Measurements from ENCODE around the gene BOC. TPM values are rescaled to one million over a fixed set of nuclear protein-coding genes. Genes with fewer than 3 reads are reported as not detected.

Gene BOC
- total RNA-seq, 1 donor from 2014 or later: 0.33 TPM

- CTCF ChIA-PET: no interaction called here
- Mint-ChIP-seq H3K9me3 (no peaks in the 10 kb centered on the region), H3K4me3 (no peak overlapping the region), H3K36me3 (ENCODE audit: low read depth) (no peaks in the 10 kb centered on the region), H3K4me1 (peaks cover 26% of the 10 kb centered on the region), H3K27me3 (no peaks in the 10 kb centered on the region), H3K27ac (no peak overlapping the region)
- POLR2A ChIA-PET: no interaction called here
- intact Hi-C loops (cut with micrococcal nuclease): no loop called here
- TF ChIP-seq, protein P1, sequence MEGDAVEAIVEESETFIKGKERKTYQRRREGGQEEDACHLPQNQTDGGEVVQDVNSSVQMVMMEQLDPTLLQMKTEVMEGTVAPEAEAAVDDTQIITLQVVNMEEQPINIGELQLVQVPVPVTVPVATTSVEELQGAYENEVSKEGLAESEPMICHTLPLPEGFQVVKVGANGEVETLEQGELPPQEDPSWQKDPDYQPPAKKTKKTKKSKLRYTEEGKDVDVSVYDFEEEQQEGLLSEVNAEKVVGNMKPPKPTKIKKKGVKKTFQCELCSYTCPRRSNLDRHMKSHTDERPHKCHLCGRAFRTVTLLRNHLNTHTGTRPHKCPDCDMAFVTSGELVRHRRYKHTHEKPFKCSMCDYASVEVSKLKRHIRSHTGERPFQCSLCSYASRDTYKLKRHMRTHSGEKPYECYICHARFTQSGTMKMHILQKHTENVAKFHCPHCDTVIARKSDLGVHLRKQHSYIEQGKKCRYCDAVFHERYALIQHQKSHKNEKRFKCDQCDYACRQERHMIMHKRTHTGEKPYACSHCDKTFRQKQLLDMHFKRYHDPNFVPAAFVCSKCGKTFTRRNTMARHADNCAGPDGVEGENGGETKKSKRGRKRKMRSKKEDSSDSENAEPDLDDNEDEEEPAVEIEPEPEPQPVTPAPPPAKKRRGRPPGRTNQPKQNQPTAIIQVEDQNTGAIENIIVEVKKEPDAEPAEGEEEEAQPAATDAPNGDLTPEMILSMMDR (IDR thresholded peaks at IDR 0.05): no peak
- ATAC-seq (ENCODE audit: low read depth): no peak
- no peak for DNase-seq
These were observed 61.7 kb downstream of the BOC start for GRCh38 chr3:113273011-113273410.

GRCh38 chr3:113273604-113274378 lies 62.4 kb downstream of the BOC start:
- DNase-seq (no peak), ATAC-seq (ENCODE audit: low read depth) (no peak)
- CTCF ChIA-PET: no interaction called here
- Mint-ChIP-seq H3K27me3 (no peaks in the 10 kb centered on the region), H3K9me3 (no peaks in the 10 kb centered on the region), H3K27ac (no peak overlapping the region), H3K4me3 (no peak overlapping the region), H3K36me3 (ENCODE audit: low read depth) (no peaks in the 10 kb centered on the region), H3K4me1 (peaks cover 32% of the 10 kb centered on the region)
- intact Hi-C loops (cut with micrococcal nuclease): no loop called here
- TF ChIP-seq, protein P1 (IDR thresholded peaks at IDR 0.05): no peak
- POLR2A ChIA-PET: no interaction called here

GRCh38 chr3:113274425-113275257 lies 63.3 kb downstream of the BOC start:
- DNase-seq (no peak), ATAC-seq (ENCODE audit: low read depth) (no peak)
- Mint-ChIP-seq H3K9me3 (no peaks in the 10 kb centered on the region), H3K36me3 (ENCODE audit: low read depth) (no peaks in the 10 kb centered on the region), H3K4me3 (no peak overlapping the region), H3K27ac (no peak overlapping the region), H3K4me1 (peaks cover 32% of the 10 kb centered on the region), H3K27me3 (no peaks in the 10 kb centered on the region)
- TF ChIP-seq, protein P1 (IDR thresholded peaks at IDR 0.05): no peak
- ChIA-PET POLR2A (no interaction called here), CTCF (no interaction called here)
- intact Hi-C loops (cut with micrococcal nuclease): no loop called here

GRCh38 chr3:113275258-113275556 lies 63.9 kb downstream of the BOC start:
- no peak for DNase-seq
- H3K36me3 Mint-ChIP-seq (ENCODE audit: low read depth): no peaks in the 10 kb centered on the region
- H3K9me3 Mint-ChIP-seq: no peaks in the 10 kb centered on the region
- H3K27me3 Mint-ChIP-seq: no peaks in the 10 kb centered on the region
- CTCF ChIA-PET: no interaction called here
- no peak overlapping the region for H3K4me3 Mint-ChIP-seq
- POLR2A ChIA-PET: no interaction called here
- peaks cover 32% of the 10 kb centered on the region for H3K4me1 Mint-ChIP-seq
- H3K27ac Mint-ChIP-seq: no peak overlapping the region
- intact Hi-C loops (cut with micrococcal nuclease): no loop called here
- no peak for ATAC-seq (ENCODE audit: low read depth)
- TF ChIP-seq, protein P1 (IDR thresholded peaks at IDR 0.05): no peak

- H3K27me3 Mint-ChIP-seq: no peaks in the 10 kb centered on the region
- POLR2A ChIA-PET: no interaction called here
- CTCF ChIA-PET: no interaction called here
These were observed 64.2 kb downstream of the BOC start for GRCh38 chr3:113275583-113275928.

More at GRCh38 chr3:113275583-113275928, 64.2 kb downstream of the BOC start:
- H3K4me1 Mint-ChIP-seq: peaks cover 32% of the 10 kb centered on the region
- peak overlapping the region; percentile 83 for H3K27ac Mint-ChIP-seq
- ATAC-seq (ENCODE audit: low read depth) (no peak), DNase-seq (no peak)
- H3K9me3 Mint-ChIP-seq: no peaks in the 10 kb centered on the region
- TF ChIP-seq, protein P1 (IDR thresholded peaks at IDR 0.05): no peak
- no peaks in the 10 kb centered on the region for H3K36me3 Mint-ChIP-seq (ENCODE audit: low read depth)
- H3K4me3 Mint-ChIP-seq: no peak overlapping the region
- intact Hi-C loops (cut with micrococcal nuclease): no loop called here

Data from activated B cell treated with CpG ODN at 0.5 μM for 24 hours (primary cell).